Smooth muscle cell (in vitro differentiated cells): ENCODE measurements around the gene IDNK. TPM values are rescaled to one million over a fixed set of nuclear protein-coding genes. Genes with fewer than 3 reads are reported as not detected.

ENCODE experiments used
- DNase-seq: peaks from one replicate; lab custom pipeline; 2025; ENCODE audit not compliant: unreplicated experiment; lab: John Stamatoyannopoulos, UW
- H2AFZ ChIP-seq: fragments of 200-600 bp; sonication (generic); 2 replicates; pipeline ENCODE4 v1.6.0; 2016; ENCODE audit warnings: antibody characterized with exemption, low read depth, mild to moderate bottlenecking
- H3F3A ChIP-seq: fragments of 200-600 bp; sonication (generic); 2 replicates; pipeline ENCODE4 v1.6.0; 2017; ENCODE audit warnings: antibody characterized with exemption, low read depth
- H3K27ac ChIP-seq: fragments of 200-600 bp; sonication (generic); 2 replicates; pipeline ENCODE4 v1.5.1; 2016; ENCODE audit warnings: low read depth, mild to moderate bottlenecking
- H3K27me3 ChIP-seq: fragments of 200-600 bp; sonication (generic); 2 replicates; pipeline ENCODE4 v1.6.1; 2016; ENCODE audit warnings: low read depth, mild to moderate bottlenecking
- H3K36me3 ChIP-seq: fragments of 200-600 bp; sonication (generic); 2 replicates; pipeline ENCODE4 v1.5.1; 2016; ENCODE audit warnings: low read depth
- H3K4me1 ChIP-seq: fragments of 200-600 bp; sonication (generic); 2 replicates; pipeline ENCODE4 v1.5.1; 2016; ENCODE audit warnings: low read depth
- H3K4me2 ChIP-seq: fragments of 200-600 bp; sonication (generic); 2 replicates; pipeline ENCODE4 v1.6.0; 2016; ENCODE audit warnings: mild to moderate bottlenecking
- H3K4me3 ChIP-seq: fragments of 200-600 bp; sonication (generic); 2 replicates; pipeline ENCODE4 v1.5.1; 2016; ENCODE audit warnings: mild to moderate bottlenecking
- H3K79me2 ChIP-seq: fragments of 200-600 bp; sonication (generic); 2 replicates; pipeline ENCODE4 v1.6.0; 2016; ENCODE audit warnings: low read depth, mild to moderate bottlenecking
- H3K9ac ChIP-seq: fragments of 200-600 bp; sonication (generic); 2 replicates; pipeline ENCODE4 v1.6.0; 2016; ENCODE audit warnings: low read depth
- H3K9me3 ChIP-seq: fragments of 200-600 bp; sonication (generic); replicated peaks from 2 replicates; pipeline ENCODE4 v1.5.1; 2016; ENCODE audit warnings: low read depth
- H4K20me1 ChIP-seq: fragments of 200-600 bp; sonication (generic); 2 replicates; pipeline ENCODE4 v1.6.0; 2016; ENCODE audit warnings: low read depth
- WGBS: methylation state at CpG from one replicate; pipeline ENCODE4 v1.1.7; 2016; ENCODE audit warnings: low lambda C conversion rate; 5-methylcytosine and 5-hydroxymethylcytosine counted together
- polyA plus RNA-seq: library from polyadenylated mRNA; unstranded; fragments of >200 nt; fragmentation: Nextera tagmentation; extraction: Ambion mirVana; gene quantifications from 2 replicates; pipeline ENCODE4 v1.2.1, GENCODE V29; 2016
- total RNA-seq: library from RNA; depleted of rRNA; stranded (reverse); fragments of >200 nt; gene quantifications from 2 replicates; pipeline ENCODE4 v1.2.3, GENCODE V29; 2014
- TF ChIP-seq, protein P1 (sequence below): fragments of 200-600 bp; sonication (generic); IDR thresholded peaks from 2 replicates; pipeline ENCODE4 v1.5.1; 2017; ENCODE audit warnings: borderline replicate concordance, mild to moderate bottlenecking, antibody characterized with exemption; ENCODE audit not compliant: insufficient read depth, poor library complexity, severe bottlenecking

Gene IDNK
- total RNA-seq (0.40 and 1.1 TPM in 2 replicates), polyA plus RNA-seq (2.1 and 4.4 TPM in 2 replicates)

DNA sequence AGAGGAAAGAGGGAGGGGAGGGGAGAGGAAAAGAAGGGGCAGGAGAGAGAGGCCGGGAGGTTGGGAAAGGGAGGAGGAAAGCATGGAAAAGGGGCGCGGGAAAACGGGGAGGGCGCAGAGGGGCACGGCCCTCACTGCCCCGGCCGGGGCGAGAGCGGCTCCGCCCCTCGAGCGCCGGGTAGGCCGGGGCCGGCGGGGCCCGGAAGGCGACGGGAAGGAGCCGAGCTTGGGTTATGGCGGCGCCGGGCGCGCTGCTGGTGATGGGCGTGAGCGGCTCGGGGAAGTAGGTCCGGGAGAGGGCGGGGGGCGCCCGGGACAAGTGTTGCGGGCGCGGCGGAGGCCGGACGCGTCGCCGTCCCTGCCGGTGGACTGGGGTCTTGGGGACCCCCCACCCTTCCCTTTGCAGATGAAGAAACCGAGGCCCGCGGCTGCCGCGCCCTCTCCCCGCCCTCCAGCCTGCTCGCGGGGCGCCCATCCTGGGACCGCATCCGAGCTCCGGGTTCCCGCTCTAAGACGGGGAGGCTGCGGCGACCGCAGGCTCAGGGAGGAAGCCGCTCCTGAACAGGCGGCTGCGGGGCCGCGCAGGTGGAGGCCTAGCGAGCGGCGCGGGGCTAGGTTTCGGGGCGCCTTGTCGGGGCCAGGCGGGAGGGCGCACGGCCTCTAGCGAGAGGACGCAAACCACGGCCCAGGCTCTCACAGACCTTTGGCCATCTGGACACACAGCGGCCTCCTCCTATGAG, at the start of gene IDNK:
IDNK (plus strand) TSS at position 205 of the 740 bp plus-strand sequence; CDS start at position 234, 29 bp downstream.
- Histone ChIP-seq H3K9me3 (no peaks in the 10 kb centered on the region), H3K4me1 (peaks cover 9% of the 10 kb centered on the region), H3K36me3 (no peaks in the 10 kb centered on the region), H2AFZ (peak within 1 kb of the TSS; percentile 64), H3K4me2 (peak within 1 kb of the TSS; percentile 98), H4K20me1 (no peaks in the 10 kb centered on the region), H3K27me3 (peaks cover 5% of the 10 kb centered on the region), H3K79me2 (no peaks in the 10 kb centered on the region), H3K9ac (peak within 1 kb of the TSS; percentile 40), H3F3A (no peaks in the 10 kb centered on the region), H3K4me3 (peak within 1 kb of the TSS; percentile 78), H3K27ac (no peak within 1 kb of the TSS)
- WGBS: under 1% methylated on average over 35 of the region's 79 CpGs
- TF ChIP-seq, protein P1, sequence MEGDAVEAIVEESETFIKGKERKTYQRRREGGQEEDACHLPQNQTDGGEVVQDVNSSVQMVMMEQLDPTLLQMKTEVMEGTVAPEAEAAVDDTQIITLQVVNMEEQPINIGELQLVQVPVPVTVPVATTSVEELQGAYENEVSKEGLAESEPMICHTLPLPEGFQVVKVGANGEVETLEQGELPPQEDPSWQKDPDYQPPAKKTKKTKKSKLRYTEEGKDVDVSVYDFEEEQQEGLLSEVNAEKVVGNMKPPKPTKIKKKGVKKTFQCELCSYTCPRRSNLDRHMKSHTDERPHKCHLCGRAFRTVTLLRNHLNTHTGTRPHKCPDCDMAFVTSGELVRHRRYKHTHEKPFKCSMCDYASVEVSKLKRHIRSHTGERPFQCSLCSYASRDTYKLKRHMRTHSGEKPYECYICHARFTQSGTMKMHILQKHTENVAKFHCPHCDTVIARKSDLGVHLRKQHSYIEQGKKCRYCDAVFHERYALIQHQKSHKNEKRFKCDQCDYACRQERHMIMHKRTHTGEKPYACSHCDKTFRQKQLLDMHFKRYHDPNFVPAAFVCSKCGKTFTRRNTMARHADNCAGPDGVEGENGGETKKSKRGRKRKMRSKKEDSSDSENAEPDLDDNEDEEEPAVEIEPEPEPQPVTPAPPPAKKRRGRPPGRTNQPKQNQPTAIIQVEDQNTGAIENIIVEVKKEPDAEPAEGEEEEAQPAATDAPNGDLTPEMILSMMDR: no peak
- DNase-seq: peak; percentile 14

DNA sequence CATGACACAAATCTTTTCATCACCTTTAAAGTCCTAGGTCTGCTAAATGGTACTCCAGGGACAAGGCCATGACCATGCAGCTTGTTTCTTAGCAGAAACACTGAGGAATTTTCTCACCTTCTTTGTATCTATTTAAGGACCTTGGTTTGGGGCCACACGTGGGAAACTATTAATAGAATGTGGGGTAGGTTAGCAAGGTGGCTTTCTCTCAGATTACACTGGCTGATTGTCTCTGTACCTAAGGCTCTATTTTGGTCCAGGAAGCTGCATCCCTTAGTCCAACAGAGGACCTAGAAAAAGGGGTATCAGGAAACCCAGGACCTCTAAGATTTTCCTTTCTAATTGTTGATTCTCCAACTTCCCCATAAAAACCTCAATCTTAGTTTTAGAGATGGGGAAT, 48.5 kb upstream of the IDNK start:
- no peaks in the 10 kb centered on the region for H3K79me2 ChIP-seq
- H4K20me1 ChIP-seq: no peaks in the 10 kb centered on the region
- DNase-seq: no peak
- no peak overlapping the region for H3K27ac ChIP-seq
- H3K4me1 ChIP-seq: no peaks in the 10 kb centered on the region
- TF ChIP-seq, protein P1: no peak
- no peak overlapping the region for H3K4me2 ChIP-seq
- no peaks in the 10 kb centered on the region for H3F3A ChIP-seq
- H3K9me3 ChIP-seq: no peaks in the 10 kb centered on the region
- H3K27me3 ChIP-seq: no peaks in the 10 kb centered on the region
- H3K36me3 ChIP-seq: no peaks in the 10 kb centered on the region
- WGBS: 75% methylated on average over 1 of the region's 1 CpG
- no peak overlapping the region for H3K4me3 ChIP-seq
- no peak overlapping the region for H3K9ac ChIP-seq
- no peak overlapping the region for H2AFZ ChIP-seq

DNA sequence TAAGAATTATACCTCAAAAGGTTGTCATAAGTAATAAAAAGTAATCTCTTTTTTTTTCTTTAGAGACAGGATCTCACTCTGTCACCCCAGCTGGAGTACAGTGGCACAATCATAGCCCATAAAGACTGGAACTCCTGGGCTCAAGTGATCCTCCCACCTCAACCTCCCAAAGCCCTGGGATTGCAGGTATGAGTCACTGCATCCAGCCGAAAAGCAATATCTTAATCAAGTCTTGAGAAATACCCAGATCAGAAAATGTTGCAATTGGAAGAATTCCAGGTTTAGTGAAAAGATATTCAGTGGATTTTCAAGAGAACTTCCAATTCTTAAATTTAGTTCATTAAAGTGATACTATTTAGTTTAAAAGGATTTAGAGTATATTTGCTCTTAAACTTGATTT, 40.9 kb upstream of the IDNK start:
- H3K27ac ChIP-seq: no peak overlapping the region
- TF ChIP-seq, protein P1: no peak
- no peak overlapping the region for H3K9ac ChIP-seq
- no peak overlapping the region for H3K4me2 ChIP-seq
- no peaks in the 10 kb centered on the region for H3F3A ChIP-seq
- no peak overlapping the region for H3K4me3 ChIP-seq
- H3K9me3 ChIP-seq: no peaks in the 10 kb centered on the region
- no peak overlapping the region for H2AFZ ChIP-seq
- DNase-seq: no peak
- no peaks in the 10 kb centered on the region for H3K27me3 ChIP-seq
- no peaks in the 10 kb centered on the region for H3K4me1 ChIP-seq
- H3K36me3 ChIP-seq: no peaks in the 10 kb centered on the region
- H3K79me2 ChIP-seq: no peaks in the 10 kb centered on the region
- WGBS: 55% methylated on average over 1 of the region's 1 CpG
- no peaks in the 10 kb centered on the region for H4K20me1 ChIP-seq
